Uterus (tissue), 4 donors: ENCODE results near the gene DENND1A. TPM values are rescaled to one million over a fixed set of nuclear protein-coding genes. Genes with fewer than 3 reads are reported as not detected.
"Not testable (repeated sequence)": the region's sequence is repeated elsewhere in the genome, so short reads cannot be mapped to it uniquely, and the experiment has no call there.

Experiments used
- DNase-seq, 2 donors: peaks; one replicate each; pipeline ENCODE4 v3.0.0-alpha.2; 2019 to 2020
- H3K27ac ChIP-seq, 2 donors: fragments of 200-600 bp; sonication (generic); 1 replicate in 1 of 2; 2 replicates in 1 of 2; pipeline ENCODE4 v1.5.1; 2016 to 2018
- H3K27me3 ChIP-seq, 2 donors: fragments of 200-600 bp; sonication (generic); one replicate each; pipeline ENCODE4 v1.5.1; 2018 to 2019; ENCODE audit warnings: control low read depth in 1 of 2
- H3K36me3 ChIP-seq, 2 donors: fragments of 200-600 bp; sonication (generic); one replicate each; pipeline ENCODE4 v1.5.1; 2019; ENCODE audit warnings: control low read depth in 1 of 2
- H3K4me1 ChIP-seq, 2 donors: fragments of 200-600 bp; sonication (generic); one replicate each; pipeline ENCODE4 v1.5.1; 2018 to 2019; ENCODE audit warnings: control low read depth in 1 of 2
- H3K4me3 ChIP-seq, 2 donors: fragments of 200-600 bp; sonication (generic); 1 replicate in 1 of 2; 2 replicates in 1 of 2; pipeline ENCODE4 v1.5.1; 2018 to 2019; ENCODE audit warnings: mild to moderate bottlenecking in 1 of 2
- H3K9me3 ChIP-seq, 2 donors: fragments of 200-600 bp; sonication (generic); one replicate each; pipeline ENCODE4 v1.5.1; 2019; ENCODE audit warnings: control low read depth in 1 of 2
- POLR2A ChIP-seq, 2 donors: fragments of 450-650 bp; IDR thresholded peaks; one replicate each; pipeline ENCODE4 v1.6.1; 2016; ENCODE audit warnings: antibody characterized with exemption in 2 of 2, mild to moderate bottlenecking in 1 of 2, moderate library complexity in 1 of 2
- intact Hi-C: fragments of 100-400 bp; cut with DNase I; formaldehyde crosslinking; loops from one replicate; pipeline ENCODE4 v1.15.1; 2023; ENCODE audit warnings: low total_unique reads
- total RNA-seq, 4 donors: library from RNA; depleted of rRNA in 3 of 4; stranded (reverse); fragments of >200 nt in 3 of 4; gene quantifications; one replicate each; pipeline versions ENCODE4 v1.1.0 to v1.2.4, GENCODE V29; 2014 to 2023
- TF ChIP-seq, protein P1 (sequence below), 4 experiments: fragments of 200-600 bp in 2 of 4; fragments of 450-650 bp in 2 of 4; sonication (generic) in 2 of 4; IDR thresholded peaks; one replicate each; pipeline ENCODE4 v1.5.1; 2016 to 2019; ENCODE audit warnings: antibody characterized with exemption in 4 of 4, mild to moderate bottlenecking in 2 of 4, moderate library complexity in 1 of 4
- donor health status: DM: yes; HTN: yes; CAD: no.

Gene DENND1A
- total RNA-seq, 4 donors from 2014 or later = 10.8 to 34.5 (median 22.6) TPM

- H3K9me3 ChIP-seq = no peaks in the 10 kb centered on the region
- H3K27ac ChIP-seq = no peak overlapping the region
- no peaks in the 10 kb centered on the region for H3K36me3 ChIP-seq
- H3K4me1 ChIP-seq = peaks cover 0 to 4% of the 10 kb centered on the region in 2 donors
- no peak overlapping the region for H3K4me3 ChIP-seq
- TF ChIP-seq, protein P1, sequence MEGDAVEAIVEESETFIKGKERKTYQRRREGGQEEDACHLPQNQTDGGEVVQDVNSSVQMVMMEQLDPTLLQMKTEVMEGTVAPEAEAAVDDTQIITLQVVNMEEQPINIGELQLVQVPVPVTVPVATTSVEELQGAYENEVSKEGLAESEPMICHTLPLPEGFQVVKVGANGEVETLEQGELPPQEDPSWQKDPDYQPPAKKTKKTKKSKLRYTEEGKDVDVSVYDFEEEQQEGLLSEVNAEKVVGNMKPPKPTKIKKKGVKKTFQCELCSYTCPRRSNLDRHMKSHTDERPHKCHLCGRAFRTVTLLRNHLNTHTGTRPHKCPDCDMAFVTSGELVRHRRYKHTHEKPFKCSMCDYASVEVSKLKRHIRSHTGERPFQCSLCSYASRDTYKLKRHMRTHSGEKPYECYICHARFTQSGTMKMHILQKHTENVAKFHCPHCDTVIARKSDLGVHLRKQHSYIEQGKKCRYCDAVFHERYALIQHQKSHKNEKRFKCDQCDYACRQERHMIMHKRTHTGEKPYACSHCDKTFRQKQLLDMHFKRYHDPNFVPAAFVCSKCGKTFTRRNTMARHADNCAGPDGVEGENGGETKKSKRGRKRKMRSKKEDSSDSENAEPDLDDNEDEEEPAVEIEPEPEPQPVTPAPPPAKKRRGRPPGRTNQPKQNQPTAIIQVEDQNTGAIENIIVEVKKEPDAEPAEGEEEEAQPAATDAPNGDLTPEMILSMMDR (IDR thresholded peaks at IDR 0.05) = no peak
- TF ChIP-seq POLR2A (IDR thresholded peaks at IDR 0.05) = no peak
- no peaks in the 10 kb centered on the region for H3K27me3 ChIP-seq
- DNase-seq = no peak
- intact Hi-C loops = no loop called here
These were observed 113.0 kb downstream of the DENND1A start for GRCh38 chr9:123816817-123817472.

GRCh38 chr9:123815856-123816255 is 114.1 kb downstream of the DENND1A start:
- H3K9me3 ChIP-seq, H3K4me3 ChIP-seq, H3K4me1 ChIP-seq, H3K27ac ChIP-seq, H3K27me3 ChIP-seq, H3K36me3 ChIP-seq, DNase-seq, intact Hi-C loops: not testable (repeated sequence)

DNA sequence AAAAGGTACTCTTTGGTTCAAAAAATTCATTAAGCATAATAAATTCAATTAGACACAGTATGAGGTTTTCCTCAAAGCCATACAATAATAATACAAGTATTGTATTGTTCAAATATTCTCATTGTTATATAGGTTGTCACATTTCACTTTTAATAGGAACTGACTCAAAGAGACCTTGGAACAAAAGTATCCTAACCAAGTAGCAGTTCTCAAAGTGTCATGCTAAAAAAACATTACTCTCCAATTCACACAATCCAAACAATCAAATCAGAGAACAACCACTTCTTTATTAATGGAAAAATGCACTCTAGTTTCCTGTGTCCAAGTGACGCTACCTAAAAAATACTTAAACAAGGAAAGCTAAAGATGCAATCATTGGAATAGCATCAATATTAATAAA is 115.4 kb downstream of the DENND1A start:
- no peak for DNase-seq
- H3K36me3 ChIP-seq = no peaks in the 10 kb centered on the region
- no peaks in the 10 kb centered on the region for H3K9me3 ChIP-seq
- intact Hi-C loops = no loop called here
- TF ChIP-seq, protein P1 (IDR thresholded peaks at IDR 0.05) = no peak
- no peak for TF ChIP-seq POLR2A (IDR thresholded peaks at IDR 0.05)
- no peak overlapping the region for H3K4me3 ChIP-seq
- H3K27me3 ChIP-seq = no peaks in the 10 kb centered on the region
- no peaks in the 10 kb centered on the region for H3K4me1 ChIP-seq
- H3K27ac ChIP-seq = no peak overlapping the region

- no peak overlapping the region for H3K4me3 ChIP-seq
- no peaks in the 10 kb centered on the region for H3K9me3 ChIP-seq
- no peak overlapping the region for H3K27ac ChIP-seq
- no peak for TF ChIP-seq POLR2A (IDR thresholded peaks at IDR 0.05)
- TF ChIP-seq, protein P1 (IDR thresholded peaks at IDR 0.05) = no peak
- no peaks in the 10 kb centered on the region for H3K4me1 ChIP-seq
- no peaks in the 10 kb centered on the region for H3K27me3 ChIP-seq
- intact Hi-C loops = no loop called here
- H3K36me3 ChIP-seq = no peaks in the 10 kb centered on the region
- no peak for DNase-seq
These were observed 116.9 kb downstream of the DENND1A start for GRCh38 chr9:123812984-123813383.

DNA sequence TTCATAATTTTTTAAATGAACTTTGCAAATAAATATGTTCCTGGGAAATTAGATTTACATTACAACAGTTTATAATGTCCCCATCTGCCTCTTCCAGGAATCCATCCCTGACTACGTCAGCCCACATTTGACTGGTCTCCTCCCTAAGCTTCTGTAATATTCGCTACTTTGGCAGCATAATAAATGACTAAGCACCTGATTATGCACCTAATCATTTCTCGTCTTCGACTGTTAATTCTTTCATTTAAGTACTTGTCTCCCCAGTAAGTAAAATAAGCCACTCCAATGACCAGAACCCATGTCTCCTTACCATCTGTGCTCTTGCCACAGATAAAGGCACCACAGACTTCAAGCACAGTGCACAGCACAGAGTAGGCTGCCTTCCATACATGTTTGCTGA is 122.7 kb downstream of the DENND1A start:
- TF ChIP-seq, protein P1 (IDR thresholded peaks at IDR 0.05) = no peak

GRCh38 chr9:123806829-123807228 is 123.1 kb downstream of the DENND1A start:
- intact Hi-C loops = no loop called here
- H3K4me1 ChIP-seq = no peaks in the 10 kb centered on the region
- H3K27ac ChIP-seq = no peak overlapping the region
- TF ChIP-seq, protein P1 (IDR thresholded peaks at IDR 0.05) = no peak
- no peak for TF ChIP-seq POLR2A (IDR thresholded peaks at IDR 0.05)
- no peaks in the 10 kb centered on the region for H3K27me3 ChIP-seq
- no peak overlapping the region for H3K4me3 ChIP-seq
- H3K9me3 ChIP-seq = no peaks in the 10 kb centered on the region
- no peaks in the 10 kb centered on the region for H3K36me3 ChIP-seq
- no peak for DNase-seq

More for the DNA sequence above, 122.7 kb downstream of the DENND1A start:
- H3K36me3 ChIP-seq = no peaks in the 10 kb centered on the region
- H3K4me3 ChIP-seq = no peak overlapping the region
- intact Hi-C loops = no loop called here
- H3K27me3 ChIP-seq = no peaks in the 10 kb centered on the region
- H3K27ac ChIP-seq = no peak overlapping the region
- H3K9me3 ChIP-seq = no peaks in the 10 kb centered on the region
- H3K4me1 ChIP-seq = no peaks in the 10 kb centered on the region
- no peak for DNase-seq
